B cell (primary cell): ENCODE measurements around the gene KRTAP1-4. TPM values are rescaled to one million over a fixed set of nuclear protein-coding genes. Genes with fewer than 3 reads are reported as not detected.

Experiments
- ATAC-seq: fragments of 200-7000 bp; cut with Tn5 transposase; one replicate; pipeline ENCODE4 v1.10.0; 2021; ENCODE audit warnings: low read depth, mild to moderate bottlenecking, moderate number of reproducible peaks, moderate library complexity
- CTCF ChIA-PET: fragments of 350-600 bp; sonication (Branson Sonifier 250); formaldehyde crosslinking; loops from one replicate; lab custom pipeline; 2021; ENCODE audit warnings: antibody characterized with exemption, inconsistent platforms; lab: Charles Lee
- POLR2A ChIA-PET: fragments of 350-600 bp; sonication (Branson Sonifier 250); formaldehyde crosslinking; loops from one replicate; lab custom pipeline; 2021; ENCODE audit warnings: antibody characterized with exemption; lab: Charles Lee
- DNase-seq: peaks from one replicate; pipeline ENCODE4 v3.0.0; 2013
- H2AFZ ChIP-seq: 2 replicates; pipeline ENCODE4 v1.6.1; 2012; ENCODE audit warnings: mild to moderate bottlenecking, low read depth, low read length; ENCODE audit not compliant: insufficient read depth, poor library complexity, severe bottlenecking
- H3K27ac ChIP-seq, 2 donors: 1 replicate in 1 of 2; 2 replicates in 1 of 2; pipeline ENCODE4 v1.5.1; 2012 to 2013; ENCODE audit warnings: low read length in 2 of 2, mild to moderate bottlenecking in 2 of 2, moderate library complexity in 1 of 2
- H3K27me3 ChIP-seq, 4 experiments: fragments of 200-600 bp in 1 of 4; sonication (generic) in 1 of 4; replicated peaks in 1 of 4; 1 replicate in 2 of 4; 2 replicates in 2 of 4; pipeline versions ENCODE4 v1.6.1 to v1.7.0; 2013 to 2016; ENCODE audit warnings: low read length in 3 of 4, mild to moderate bottlenecking in 2 of 4, mixed read lengths in 1 of 4, moderate library complexity in 1 of 4; ENCODE audit not compliant: insufficient read depth in 4 of 4, control insufficient read depth in 3 of 4; ENCODE audit errors: control extremely low read depth in 1 of 4
- H3K36me3 ChIP-seq, 2 experiments: replicated peaks in 1 of 2; 1 replicate in 1 of 2; 2 replicates in 1 of 2; pipeline versions ENCODE4 v1.6.1 to v1.7.1; 2013; ENCODE audit warnings: low read length in 1 of 2; ENCODE audit not compliant: insufficient read depth in 2 of 2, control insufficient read depth in 1 of 2; ENCODE audit errors: control extremely low read depth in 1 of 2, extremely low read depth in 1 of 2
- H3K4me1 ChIP-seq, 2 donors: fragments of 200-600 bp in 1 of 2; sonication (generic) in 1 of 2; 1 replicate in 1 of 2; 2 replicates in 1 of 2; pipeline versions ENCODE4 v1.5.1 to v1.6.1; 2013 to 2017; ENCODE audit warnings: low read length in 2 of 2; ENCODE audit not compliant: control insufficient read depth in 2 of 2, insufficient read depth in 2 of 2
- H3K4me2 ChIP-seq: replicated peaks from 2 replicates; pipeline ENCODE3; 2012; ENCODE audit warnings: mild to moderate bottlenecking, low read depth, low read length; ENCODE audit not compliant: poor library complexity, severe bottlenecking
- H3K4me3 ChIP-seq, 5 experiments: fragments of 200-600 bp in 1 of 5; sonication (generic) in 1 of 5; 1 replicate in 3 of 5; 2 replicates in 2 of 5; pipeline versions ENCODE4 v1.5.1 to v1.7.0; 2011 to 2016; ENCODE audit warnings: low read length in 4 of 5, mild to moderate bottlenecking in 4 of 5, low read depth in 2 of 5, control low read depth in 1 of 5, moderate library complexity in 1 of 5; ENCODE audit not compliant: insufficient read depth in 1 of 5; ENCODE audit errors: control extremely low read depth in 1 of 5, extremely low read depth in 1 of 5
- H3K79me2 ChIP-seq: fragments of 200-600 bp; sonication (generic); one replicate; pipeline ENCODE4 v1.6.0; 2016; ENCODE audit warnings: low read length; ENCODE audit not compliant: control insufficient read depth, insufficient read depth
- H3K9ac ChIP-seq: fragments of 200-600 bp; sonication (generic); 2 replicates; pipeline ENCODE4 v1.6.1; 2017; ENCODE audit warnings: mild to moderate bottlenecking, low read length, moderate library complexity
- H3K9me3 ChIP-seq, 3 donors: one replicate each; pipeline versions ENCODE4 v1.6.1 to v1.7.1; 2013; ENCODE audit warnings: low read length in 2 of 3; ENCODE audit not compliant: control insufficient read depth in 2 of 3, insufficient read depth in 1 of 3; ENCODE audit errors: control extremely low read depth in 1 of 3
- H4K20me1 ChIP-seq: 2 replicates; pipeline ENCODE4 v1.6.0; 2012; ENCODE audit warnings: mild to moderate bottlenecking, low read length; ENCODE audit not compliant: insufficient read depth, control insufficient read depth, poor library complexity, severe bottlenecking
- H3K27ac Mint-ChIP-seq: one replicate; pipeline ENCODE4 v1.8.0; 2021; ENCODE audit warnings: mixed read lengths
- H3K27me3 Mint-ChIP-seq: one replicate; pipeline ENCODE4 v1.8.0; 2021; ENCODE audit warnings: mixed read lengths
- H3K4me1 Mint-ChIP-seq: one replicate; pipeline ENCODE4 v1.8.0; 2021; ENCODE audit warnings: mixed read lengths
- H3K4me3 Mint-ChIP-seq: one replicate; pipeline ENCODE4 v1.8.0; 2021; ENCODE audit warnings: mixed read lengths
- H3K9me3 Mint-ChIP-seq: one replicate; pipeline ENCODE4 v1.8.0; 2022; ENCODE audit warnings: mixed read lengths; ENCODE audit not compliant: insufficient read depth
- EZH2 ChIP-seq: IDR thresholded peaks from 2 replicates; pipeline ENCODE4 v1.6.1; 2012; ENCODE audit warnings: borderline replicate concordance, low read depth, mild to moderate bottlenecking, moderate library complexity, low read length; ENCODE audit not compliant: insufficient read depth, poor library complexity, severe bottlenecking
- WGBS: methylation state at CpG from one replicate; pipeline ENCODE4 v1.1.5; 2013; ENCODE audit warnings: missing lambda C conversion rate; ENCODE audit not compliant: insufficient coverage; 5-methylcytosine and 5-hydroxymethylcytosine counted together
- intact Hi-C: fragments of 100-400 bp; cut with micrococcal nuclease; formaldehyde crosslinking; loops from one replicate; pipeline ENCODE4 v1.10.0; 2022
- polyA plus RNA-seq: library from polyadenylated mRNA; depleted of rRNA; stranded (reverse); fragments of >200 nt; gene quantifications from 2 replicates; pipeline ENCODE4 v1.2.3, GENCODE V29; 2012
- total RNA-seq, 2 donors: library from RNA; stranded (reverse); fragments of 120-200 nt in 1 of 2; gene quantifications; 1 replicate in 1 of 2; 2 replicates in 1 of 2; pipeline versions ENCODE4 v1.2.3 to v1.2.4, GENCODE V29; 2013 to 2022
- TF ChIP-seq, protein P1 (sequence below): fragments of 200-600 bp; IDR thresholded peaks from one replicate; pipeline ENCODE4 v1.8.0; 2022; ENCODE audit warnings: antibody characterized with exemption, mild to moderate bottlenecking

KRTAP1-4 gene
- total and polyA plus RNA-seq, 2 donors (not counting 1 experiment from before 2014, with no cell fraction given) = not detected

DNA sequence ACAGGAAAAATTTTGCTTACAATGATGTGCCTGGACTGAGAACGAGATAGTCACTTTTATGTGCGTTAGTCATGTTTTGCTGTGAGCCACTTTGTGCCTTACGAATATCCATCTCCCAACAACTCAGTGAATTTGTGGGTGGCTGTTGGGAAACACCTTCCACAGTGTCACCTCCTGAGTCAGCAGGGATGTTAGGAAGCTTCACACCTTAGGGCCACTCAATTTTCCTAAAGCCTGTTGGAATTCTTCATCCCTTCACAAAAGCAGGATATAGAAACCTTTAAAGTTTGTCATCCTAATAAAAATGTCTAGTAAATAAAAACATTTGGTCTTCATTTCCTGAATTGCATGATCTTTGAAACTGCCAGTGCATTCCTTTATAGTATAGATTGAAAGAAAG, 16.8 kb downstream of the KRTAP1-4 start:
- CTCF ChIA-PET = no interaction called here
- no peaks in the 10 kb centered on the region for H3K79me2 ChIP-seq
- no peak for TF ChIP-seq EZH2
- TF ChIP-seq, protein P1, sequence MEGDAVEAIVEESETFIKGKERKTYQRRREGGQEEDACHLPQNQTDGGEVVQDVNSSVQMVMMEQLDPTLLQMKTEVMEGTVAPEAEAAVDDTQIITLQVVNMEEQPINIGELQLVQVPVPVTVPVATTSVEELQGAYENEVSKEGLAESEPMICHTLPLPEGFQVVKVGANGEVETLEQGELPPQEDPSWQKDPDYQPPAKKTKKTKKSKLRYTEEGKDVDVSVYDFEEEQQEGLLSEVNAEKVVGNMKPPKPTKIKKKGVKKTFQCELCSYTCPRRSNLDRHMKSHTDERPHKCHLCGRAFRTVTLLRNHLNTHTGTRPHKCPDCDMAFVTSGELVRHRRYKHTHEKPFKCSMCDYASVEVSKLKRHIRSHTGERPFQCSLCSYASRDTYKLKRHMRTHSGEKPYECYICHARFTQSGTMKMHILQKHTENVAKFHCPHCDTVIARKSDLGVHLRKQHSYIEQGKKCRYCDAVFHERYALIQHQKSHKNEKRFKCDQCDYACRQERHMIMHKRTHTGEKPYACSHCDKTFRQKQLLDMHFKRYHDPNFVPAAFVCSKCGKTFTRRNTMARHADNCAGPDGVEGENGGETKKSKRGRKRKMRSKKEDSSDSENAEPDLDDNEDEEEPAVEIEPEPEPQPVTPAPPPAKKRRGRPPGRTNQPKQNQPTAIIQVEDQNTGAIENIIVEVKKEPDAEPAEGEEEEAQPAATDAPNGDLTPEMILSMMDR = no peak
- Mint-ChIP-seq H3K4me1 (no peaks in the 10 kb centered on the region), H3K27me3 (peaks cover 14% of the 10 kb centered on the region), H3K4me3 (no peak overlapping the region), H3K27ac (no peak overlapping the region), H3K9me3 (no peaks in the 10 kb centered on the region)
- intact Hi-C loops = no loop called here
- no peak overlapping the region for H3K9ac ChIP-seq
- no peaks in the 10 kb centered on the region for H3K27me3 ChIP-seq
- no peak overlapping the region for H3K4me3 ChIP-seq
- DNase-seq (no peak), ATAC-seq (no peak)
- POLR2A ChIA-PET = no interaction called here
- H4K20me1 ChIP-seq = no peaks in the 10 kb centered on the region
- H3K4me1 ChIP-seq = no peaks in the 10 kb centered on the region
- no peak overlapping the region for H2AFZ ChIP-seq
- no peak overlapping the region for H3K4me2 ChIP-seq
- H3K36me3 ChIP-seq = no peaks in the 10 kb centered on the region
- no CpG with 5 or more reads among the region's 3 CpGs for WGBS
- H3K9me3 ChIP-seq = no peaks in the 10 kb centered on the region
- H3K27ac ChIP-seq = no peak overlapping the region

DNA sequence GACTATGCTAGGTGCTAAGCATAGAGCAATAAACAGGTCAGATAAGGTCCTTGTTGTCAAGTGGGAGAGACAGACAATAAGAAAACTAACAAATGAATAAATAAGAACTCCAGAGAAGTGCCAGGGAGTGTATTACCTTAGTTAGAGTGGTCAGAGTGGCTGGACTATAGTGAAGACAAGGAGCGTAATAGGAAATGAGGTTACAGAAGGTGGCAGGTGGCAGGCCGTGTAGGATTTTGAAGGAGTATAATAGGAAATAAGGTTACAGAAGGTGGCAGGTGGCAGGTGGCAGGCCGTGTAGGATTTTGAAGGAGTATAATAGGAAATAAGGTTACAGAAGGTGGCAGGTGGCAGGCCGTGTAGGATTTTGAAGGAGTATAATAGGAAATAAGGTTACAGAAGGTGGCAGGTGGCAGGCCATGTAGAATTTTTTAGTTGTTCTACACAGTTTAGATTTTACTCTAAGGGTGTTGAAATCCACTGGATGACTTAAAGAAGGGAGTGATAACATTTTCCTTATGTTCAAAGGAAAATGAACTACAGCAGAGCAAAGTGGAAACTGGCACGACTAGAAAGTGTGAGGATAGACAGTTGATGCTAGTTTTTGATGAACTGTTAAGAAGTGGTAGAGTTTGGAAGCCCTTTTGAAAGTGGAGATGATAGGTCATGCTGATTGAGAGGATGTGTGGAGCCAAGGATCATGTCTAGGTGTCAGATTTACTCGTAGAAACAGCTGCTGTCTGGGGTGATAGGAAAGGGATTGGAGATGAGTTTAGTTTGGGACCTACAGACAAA, 17.5 kb downstream of the KRTAP1-4 start:
- no peak for ATAC-seq
- no peak overlapping the region for H2AFZ ChIP-seq
- ChIA-PET CTCF (no interaction called here), POLR2A (no interaction called here)
- Mint-ChIP-seq H3K4me3 (no peak overlapping the region), H3K4me1 (no peaks in the 10 kb centered on the region), H3K9me3 (no peaks in the 10 kb centered on the region), H3K27me3 (peaks cover 14% of the 10 kb centered on the region), H3K27ac (no peak overlapping the region)
- H3K36me3 ChIP-seq = no peaks in the 10 kb centered on the region
- no peaks in the 10 kb centered on the region for H3K4me1 ChIP-seq
- no peaks in the 10 kb centered on the region for H4K20me1 ChIP-seq
- H3K27ac ChIP-seq = no peak overlapping the region
- no peaks in the 10 kb centered on the region for H3K9me3 ChIP-seq
- no peak for TF ChIP-seq EZH2
- TF ChIP-seq, protein P1 = no peak
- no peak overlapping the region for H3K4me3 ChIP-seq
- H3K9ac ChIP-seq = no peak overlapping the region
- H3K27me3 ChIP-seq = no peaks in the 10 kb centered on the region
- no peak for DNase-seq
- intact Hi-C loops = no loop called here
- no peak overlapping the region for H3K4me2 ChIP-seq
- WGBS = 90% methylated on average over 6 of the region's 6 CpGs
- no peaks in the 10 kb centered on the region for H3K79me2 ChIP-seq
